HCEC 1CT (cell line): Measurements from ENCODE around the gene ARL15.
A peak's percentile ranks its signal among the peaks of the same experiment; 100 is the strongest.

Experiments
- DNase-seq: peaks from one replicate; pipeline ENCODE4 v3.0.0-alpha.2; 2017

The ARL15 gene

DNA sequence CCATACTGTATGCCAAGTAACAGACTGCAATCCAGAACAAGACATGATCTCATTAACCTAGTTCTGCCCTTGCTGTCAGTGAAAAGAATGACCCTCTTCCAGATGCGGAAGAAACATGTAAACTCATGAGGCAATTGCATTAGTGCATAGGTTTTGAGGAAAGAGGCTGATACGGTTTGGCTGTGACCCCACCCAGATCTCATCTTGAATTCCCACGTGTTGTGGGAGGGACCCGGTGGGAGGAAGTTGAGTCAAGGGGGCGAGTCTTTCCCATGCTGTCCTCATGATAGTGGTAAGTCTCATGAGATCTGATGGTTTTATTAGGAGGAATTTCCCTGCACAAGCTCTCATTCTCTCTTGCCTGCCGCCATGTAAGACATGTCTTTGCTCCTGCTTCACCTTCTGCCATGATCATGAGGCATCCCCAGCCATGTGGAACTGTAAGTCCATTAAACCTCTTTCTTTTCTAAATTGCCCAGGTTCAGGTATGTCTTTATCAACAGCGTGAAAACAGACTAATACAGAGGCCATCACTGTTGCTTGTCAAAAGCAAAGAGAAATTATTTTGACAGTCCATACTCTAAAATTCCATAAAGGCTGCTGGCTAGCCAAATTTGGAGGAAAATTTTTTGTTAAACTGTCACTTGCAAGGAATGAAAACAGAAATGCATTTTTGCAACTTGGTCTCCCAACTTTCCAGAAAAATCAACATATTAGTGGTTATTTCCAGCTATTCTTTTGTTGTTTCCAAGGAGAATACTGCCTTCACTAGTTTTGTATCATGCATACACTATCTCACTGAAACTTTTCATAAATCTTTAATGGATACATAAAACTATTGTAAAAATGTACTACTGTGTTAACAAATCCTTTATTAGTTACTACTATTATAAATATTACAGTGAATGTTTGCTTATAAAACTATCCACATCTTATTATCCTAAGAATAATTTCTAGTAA, 3.2 kb upstream of the ARL15 start:
- no peak for DNase-seq

DNA sequence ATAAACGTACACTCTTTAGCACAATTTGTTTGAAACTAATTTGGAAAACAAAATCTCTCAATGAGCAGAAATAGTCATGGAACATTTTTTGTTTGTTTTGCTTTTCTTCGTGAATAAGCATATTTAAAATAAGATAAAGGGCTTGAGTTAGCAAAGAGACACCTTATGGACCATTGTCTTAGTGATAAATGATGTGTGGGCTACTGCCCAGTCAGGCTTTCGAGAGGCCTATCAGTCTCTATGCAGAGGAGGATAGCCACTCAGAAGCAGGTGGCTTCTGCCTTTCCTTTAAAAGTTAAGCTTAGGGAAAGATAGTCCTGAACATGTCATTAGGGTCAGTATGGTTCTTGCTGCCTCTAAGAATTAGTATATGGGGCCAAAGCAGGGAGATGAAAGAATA, 2.1 kb upstream of the ARL15 start:
- DNase-seq = no peak

DNA sequence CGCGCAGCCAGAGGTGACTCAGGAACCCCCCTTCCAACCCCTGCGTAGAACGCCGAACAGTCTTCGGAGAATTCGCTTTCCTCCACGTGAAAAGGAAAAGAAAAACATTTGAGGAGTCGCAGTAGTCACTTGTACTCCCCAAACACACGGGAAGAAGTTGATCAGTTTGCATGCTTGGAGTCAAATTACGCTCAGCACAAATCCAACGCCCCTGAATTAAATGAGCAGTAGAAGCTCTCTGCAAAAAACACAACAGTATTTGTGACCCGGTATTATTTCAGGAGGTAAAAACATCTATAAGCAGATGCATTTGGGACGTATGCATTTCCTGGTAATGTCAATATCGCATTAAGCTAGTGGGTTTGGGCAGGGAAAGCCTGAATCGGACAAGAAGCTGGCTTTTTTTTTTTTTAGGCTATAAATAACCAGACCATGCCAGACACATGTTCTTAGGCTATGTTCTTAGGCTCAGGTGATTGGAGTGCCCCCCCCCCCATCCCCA, 854 bp upstream of the ARL15 start:
- DNase-seq = peak; percentile 46

DNA sequence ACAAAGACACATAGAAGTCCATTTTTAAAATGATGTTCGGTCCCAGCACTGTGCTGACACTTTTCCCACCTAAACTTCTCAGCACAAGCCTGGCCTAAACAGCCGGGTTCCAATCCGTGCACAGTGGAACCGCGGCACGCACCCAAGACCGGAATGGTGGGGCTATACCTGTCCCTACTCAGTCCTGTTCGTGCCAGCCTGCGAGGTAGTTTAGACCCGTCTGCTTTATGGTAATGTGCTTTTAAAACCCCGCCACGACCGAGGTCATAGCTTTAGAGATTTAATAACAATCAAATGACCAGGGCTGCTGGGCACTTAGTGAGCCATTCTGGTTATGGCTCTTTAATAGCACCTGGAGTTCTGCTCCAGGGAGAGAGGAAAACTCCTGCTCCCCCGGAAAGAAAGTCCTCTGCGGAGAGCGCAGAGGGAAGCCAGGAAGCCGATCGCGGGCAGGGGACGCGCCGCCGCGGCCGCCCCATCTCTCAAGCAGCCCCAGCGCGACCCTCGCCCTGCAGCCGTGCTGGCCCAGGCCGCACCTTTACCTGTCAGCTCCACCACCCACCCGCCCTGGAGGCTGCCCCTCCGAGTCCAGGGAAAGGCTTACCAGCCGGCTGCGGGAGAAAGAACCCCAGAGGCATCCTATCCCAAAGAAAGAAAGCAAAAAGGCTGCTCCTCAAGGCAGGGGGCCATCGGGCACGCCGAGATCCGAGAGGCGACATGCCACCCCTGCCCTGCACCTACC, 511 bp downstream of the ARL15 start:
- DNase-seq = peak; percentile 18

DNA sequence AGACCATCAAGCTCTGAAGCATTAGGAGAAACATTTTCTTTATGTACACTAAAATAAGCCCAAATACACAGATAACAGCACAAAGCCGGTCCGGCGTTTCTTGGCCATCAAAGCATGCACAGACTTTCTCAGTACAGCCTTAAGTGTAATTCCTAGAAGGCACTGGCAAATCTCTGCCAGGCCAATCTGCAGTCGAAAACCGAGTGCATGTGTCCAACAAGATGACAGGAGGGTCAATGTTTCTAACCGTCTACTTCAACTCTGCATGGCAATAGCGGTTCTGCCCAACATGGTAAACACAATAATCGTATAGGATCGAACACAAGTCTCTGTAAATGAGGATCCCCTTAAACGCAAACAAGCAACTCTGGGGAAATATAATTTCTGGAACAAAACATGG, 1.1 kb downstream of the ARL15 start:
- peak; percentile 9 for DNase-seq

DNA sequence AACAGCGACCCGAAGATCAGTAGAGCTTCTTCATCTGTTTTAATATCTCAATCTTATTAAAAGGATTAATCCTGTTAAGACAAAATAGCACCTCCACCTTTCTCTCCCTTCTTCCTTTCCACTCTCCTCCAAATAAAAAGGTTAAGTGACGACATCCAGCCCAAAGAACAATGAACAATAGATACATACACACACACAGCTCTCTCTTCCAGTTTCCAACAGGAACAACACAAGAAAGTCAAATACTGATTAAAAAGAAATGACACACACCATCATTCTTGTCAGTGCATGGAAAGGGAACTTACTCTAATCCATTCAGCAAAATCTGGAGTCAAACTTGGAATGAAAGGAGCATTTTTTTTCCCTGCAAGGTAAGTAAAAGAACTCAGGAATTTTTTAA, 2.8 kb downstream of the ARL15 start:
- DNase-seq = no peak

DNA sequence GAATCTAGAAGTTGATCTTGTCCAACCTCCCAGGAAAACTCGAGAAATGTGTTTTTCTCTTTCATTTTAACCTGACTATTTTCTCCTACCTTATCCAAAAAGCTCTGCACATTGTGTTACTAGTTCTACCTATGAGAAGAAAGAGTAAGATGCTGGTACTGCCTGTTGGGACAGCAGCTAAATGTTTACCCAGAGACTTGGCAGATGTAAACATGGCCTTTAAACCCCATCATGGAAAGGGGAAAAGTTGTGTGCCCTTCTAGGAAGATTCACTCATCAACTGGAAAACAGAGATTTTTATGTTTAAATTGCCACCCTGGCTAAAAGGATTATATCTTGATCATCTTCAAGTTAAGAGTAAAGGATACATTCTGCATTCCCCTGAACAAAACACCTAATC, 3.5 kb downstream of the ARL15 start:
- DNase-seq = no peak

DNA sequence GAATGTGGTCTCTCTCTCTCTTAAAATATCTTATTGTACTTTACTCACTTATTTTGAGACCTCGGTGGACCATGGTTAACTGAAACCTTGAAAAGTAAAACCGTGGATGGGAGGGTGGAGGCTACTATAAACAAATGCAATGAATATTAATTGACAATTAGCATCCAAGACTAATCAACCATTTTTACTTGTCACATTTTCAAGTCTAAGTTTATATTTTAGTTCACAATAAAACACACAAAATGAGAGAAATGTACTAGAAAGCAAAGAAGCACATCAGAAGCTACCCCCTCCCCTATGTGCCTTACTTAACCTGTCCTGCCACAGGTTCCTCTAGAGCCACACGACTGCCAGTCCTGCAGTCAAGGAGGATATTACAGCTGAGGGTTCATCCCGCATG, 4.6 kb downstream of the ARL15 start:
- no peak for DNase-seq

DNA sequence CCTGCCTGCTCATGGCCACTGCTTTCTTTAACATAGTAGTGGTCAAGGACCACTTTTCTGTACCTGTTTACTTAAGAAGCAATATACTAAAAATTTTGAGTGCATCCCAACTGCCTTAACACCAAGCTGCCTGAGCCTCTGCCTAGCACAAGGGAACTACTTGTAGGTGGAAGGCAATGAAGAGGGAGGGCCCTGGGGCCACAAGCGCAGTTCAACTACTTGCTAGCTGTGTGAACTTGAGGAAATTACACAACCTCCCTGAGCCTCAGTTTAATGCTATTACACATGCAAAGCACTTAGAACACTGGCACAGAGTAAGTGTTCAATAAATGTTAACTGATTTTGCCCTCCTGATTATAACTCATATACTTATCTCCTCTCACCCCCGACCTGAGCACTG, 6.3 kb downstream of the ARL15 start:
- DNase-seq = no peak

DNA sequence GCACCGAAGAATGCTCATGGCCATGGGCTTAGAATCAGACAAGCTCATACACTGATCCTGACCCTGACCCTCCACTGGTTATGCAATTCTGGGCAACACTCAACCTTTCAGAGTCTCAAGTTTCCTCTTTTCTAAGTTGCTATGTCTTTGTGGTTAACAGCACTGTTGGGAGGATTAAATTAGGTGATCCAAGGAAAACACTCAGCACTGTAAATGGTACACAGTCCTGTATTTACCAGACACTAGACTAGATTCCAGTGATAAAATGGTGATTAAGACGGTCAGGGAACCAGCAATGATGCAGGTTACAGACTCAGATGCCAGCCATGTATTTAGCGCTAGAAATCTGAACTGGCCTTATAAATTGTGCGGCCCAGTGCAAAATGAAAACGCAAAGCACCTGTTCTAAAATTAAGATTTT, 8.1 kb downstream of the ARL15 start:
- DNase-seq = peak; percentile 61

DNA sequence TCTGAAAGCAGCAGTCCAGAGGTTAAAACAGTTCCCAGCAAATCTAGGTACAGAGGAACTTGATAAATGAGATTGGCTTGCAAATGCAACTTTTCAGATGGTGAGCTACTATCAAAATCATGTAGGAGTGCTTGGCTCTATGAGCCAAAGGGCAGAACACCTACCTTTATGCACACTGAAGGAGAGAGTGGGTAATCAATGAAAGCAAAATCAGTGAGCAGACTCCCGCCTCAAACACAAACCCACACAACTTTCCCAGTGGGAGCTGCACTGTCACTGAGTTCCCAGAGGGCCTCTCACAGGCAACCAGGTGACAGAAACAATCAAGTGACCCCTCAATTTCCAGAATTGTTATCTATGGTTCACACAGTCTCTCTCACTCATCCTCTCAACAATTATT, 8.5 kb downstream of the ARL15 start:
- DNase-seq = no peak

DNA sequence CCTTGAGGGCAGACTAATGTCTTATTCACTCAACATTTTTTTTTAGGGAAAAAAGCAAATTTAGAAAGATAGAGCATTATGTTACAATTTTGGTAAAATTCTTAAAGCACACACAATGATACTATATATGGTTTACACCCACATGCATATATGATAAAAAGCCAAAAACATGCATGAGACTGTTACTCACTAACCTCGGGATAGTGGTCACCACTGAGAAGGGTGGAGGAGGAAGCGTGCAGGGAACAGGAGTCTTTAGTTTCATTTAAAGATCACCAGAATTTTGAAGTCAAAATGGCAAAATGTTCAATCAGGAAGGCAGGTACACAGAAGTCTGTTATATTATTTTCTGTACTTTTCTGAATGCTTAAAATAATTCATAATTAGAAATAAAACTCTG, 9.2 kb downstream of the ARL15 start:
- DNase-seq = peak; percentile 51

DNA sequence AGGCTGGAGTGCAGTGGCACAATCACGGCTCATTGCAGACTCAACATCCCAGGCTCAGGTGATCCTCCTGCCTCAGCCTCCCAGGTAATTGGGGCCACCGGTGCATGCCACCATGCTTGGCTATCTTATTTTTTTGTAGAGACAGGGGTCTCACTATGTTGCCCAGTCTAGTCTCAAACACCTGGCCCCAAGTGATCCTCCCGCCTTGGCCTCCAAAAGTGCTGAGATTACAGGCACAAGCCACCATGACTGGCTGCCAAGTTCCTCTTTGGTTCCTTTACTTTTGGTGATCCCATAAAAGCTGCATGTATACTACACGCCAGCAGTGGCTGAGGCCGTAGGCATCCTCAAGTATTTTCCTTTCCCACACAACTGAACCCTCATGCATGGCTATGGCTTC, 11.4 kb downstream of the ARL15 start:
- DNase-seq = no peak

DNA sequence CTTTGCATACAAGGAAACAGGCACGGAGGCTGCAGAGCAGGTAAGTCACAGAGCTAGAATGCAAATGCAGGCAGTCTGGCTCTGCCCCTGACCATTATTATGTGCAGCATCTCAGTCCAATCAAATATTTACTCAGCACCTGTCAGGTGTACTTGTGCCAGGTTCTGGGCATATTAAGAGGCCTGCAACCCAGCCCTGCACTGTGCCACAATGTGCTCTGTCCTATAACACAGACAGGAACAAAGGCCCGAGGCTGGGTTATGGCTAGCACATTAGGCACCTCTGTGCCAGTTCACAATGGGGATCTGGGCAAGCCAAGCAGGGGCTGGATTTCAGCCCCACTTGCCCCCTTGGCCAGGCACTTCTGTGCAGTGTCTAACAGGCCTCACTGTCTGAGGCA, 14.0 kb downstream of the ARL15 start:
- DNase-seq = no peak

DNA sequence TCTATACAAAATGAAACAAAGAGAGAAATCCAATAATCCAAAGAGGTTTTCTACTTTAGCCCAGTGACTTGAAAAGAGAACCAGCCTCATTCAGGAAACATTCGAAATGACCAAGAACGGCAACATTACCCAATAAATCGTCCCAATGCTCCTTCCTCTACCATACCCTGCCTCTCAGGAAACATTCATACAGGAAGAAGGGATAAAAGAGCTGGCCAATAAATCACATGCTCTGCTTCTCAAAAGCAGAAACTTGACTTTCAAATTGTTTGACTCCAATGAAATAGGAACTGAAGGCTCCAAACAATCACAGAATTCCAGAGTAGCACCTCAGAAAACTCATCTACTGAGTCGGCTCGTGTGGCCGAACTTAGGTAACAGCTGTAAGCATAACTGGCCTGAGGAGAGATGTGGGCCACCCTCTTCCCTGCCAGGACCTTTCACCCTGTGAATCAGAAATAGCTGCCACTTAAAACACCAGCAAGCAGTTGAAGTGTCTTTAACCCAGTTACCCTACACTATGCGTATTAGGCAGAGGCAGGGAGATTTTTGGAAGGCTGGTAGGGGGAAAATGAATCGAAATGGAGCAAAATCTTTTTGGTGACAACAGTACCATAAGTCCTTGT, 14.6 kb downstream of the ARL15 start:
- no peak for DNase-seq

DNA sequence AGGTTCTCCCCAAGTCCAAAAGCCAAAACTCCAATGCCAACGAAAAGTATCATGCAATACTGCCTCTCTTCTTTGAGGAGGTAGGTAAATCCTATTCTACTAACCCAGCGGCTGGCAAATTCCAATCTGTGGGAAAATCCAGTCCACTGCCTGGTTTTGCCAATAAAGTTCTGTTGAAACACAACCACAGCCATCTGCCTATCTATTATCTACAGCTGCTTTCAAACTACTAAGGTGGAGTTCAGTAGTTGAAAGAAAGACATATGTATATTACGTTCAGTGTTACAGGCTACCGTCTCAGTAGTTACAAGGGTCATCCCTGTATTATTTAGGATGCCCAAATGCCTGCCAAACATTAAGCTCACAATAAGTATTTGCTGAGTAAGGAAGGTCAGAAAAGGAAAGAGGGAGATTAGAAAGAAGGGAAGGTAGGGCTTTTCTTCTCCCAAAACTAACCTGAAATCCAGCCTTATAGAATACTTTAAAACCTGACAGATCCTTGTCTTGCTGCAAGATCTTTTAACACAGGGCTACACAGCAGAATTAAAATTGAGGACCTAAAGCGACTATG, 16.2 kb downstream of the ARL15 start:
- no peak for DNase-seq

DNA sequence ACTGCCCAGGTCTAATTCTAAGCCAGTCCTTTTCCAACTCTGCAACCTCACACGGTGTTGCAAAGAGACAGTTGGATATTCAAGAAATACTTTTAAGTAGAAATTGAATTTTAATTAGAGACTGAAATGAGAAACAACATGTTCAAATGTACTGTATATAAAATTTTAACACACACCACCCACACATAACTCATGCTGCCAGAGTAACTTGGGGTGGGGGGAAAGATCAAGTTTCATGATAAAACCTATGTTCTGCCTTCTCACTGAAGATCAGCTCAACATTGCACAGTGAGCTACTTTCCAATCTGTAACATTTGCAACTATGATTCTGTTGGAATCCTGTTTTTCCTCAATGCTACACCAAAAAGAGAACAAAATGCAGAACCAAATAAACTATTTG, 17.5 kb downstream of the ARL15 start:
- no peak for DNase-seq

DNA sequence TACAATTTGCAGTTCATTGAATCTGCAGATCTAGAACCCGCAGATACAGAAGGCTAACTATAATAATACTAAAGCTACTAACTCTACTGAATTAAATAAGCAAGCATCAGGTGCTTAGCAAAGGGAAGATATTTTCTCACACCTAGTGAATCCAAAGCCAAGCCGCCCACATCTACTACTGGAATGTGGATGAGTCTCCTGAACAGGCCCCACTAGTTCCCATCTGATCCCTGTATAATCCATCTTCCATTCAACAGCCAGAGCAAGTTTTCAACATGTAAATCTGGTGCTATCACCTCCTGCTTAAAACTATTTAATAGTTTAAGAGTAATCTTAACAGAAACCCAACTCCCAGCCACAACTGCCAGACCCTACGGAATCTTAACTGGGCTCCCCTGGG, 18.9 kb downstream of the ARL15 start:
- DNase-seq = no peak

DNA sequence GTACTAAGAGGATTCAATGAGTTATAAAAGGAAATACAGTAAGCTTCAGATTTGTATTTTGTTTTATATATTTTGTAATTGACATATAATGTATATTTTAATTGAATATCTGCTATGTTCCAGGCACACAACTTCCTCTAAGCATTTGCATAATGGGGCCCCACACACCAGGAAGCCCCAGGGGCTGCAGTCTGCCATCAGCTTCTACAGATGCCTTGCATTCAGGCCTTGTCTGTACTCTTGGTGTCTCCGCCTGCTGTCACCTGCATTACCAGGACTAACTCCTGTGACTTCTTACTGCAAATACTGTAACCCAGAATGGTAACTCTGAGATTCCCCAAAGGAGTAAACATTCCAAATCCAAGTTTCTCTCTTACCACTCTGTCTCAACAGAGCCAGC, 20.6 kb downstream of the ARL15 start:
- DNase-seq = no peak

DNA sequence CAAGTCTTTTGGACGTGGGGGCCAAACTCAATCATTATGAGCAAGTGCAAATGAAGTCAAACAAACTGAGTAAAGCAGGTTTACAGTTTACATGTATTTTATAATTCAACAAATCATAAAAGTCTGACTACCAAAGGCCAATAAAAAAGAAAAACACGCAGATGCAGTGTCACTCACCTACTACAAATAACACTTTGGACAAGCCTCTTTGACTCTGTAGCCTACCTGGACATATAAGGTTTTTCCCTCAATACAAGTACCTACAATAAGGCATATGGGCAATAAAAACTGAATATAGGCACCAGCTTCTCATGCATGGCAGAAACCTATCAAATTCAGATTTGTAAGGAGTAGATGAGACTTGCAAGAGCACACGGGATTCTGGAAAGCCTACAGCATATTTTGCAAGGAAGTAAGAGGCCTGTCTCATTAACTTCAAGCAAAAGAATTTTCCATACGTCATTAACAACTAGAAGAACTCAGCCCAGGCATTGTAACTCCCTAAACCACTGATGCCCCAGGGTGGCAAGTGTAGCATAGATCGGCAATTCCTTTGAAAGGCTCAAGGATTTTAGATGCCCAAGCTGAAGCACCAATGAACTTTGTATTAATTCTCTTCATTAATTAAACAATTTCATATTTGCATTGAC, 21.7 kb downstream of the ARL15 start:
- DNase-seq = no peak

DNA sequence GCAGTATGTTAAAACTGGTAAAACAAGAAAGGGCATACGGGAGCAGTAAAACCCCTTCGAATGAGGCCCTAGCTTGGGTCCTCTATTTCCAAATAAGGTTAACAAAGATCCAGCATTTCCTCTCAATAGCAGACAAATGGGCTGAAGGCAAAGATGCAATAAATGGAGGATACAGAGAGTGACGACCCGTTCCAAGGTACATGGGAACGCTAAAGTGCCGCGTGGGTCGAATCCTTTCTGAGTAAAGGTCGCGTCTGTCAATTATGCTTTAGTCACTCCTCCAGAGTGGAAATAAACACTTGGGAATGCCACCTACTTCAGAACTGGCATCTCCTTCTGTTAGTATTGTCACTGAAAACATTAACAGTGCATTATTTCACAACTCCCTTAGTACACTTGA, 24.7 kb downstream of the ARL15 start:
- no peak for DNase-seq

DNA sequence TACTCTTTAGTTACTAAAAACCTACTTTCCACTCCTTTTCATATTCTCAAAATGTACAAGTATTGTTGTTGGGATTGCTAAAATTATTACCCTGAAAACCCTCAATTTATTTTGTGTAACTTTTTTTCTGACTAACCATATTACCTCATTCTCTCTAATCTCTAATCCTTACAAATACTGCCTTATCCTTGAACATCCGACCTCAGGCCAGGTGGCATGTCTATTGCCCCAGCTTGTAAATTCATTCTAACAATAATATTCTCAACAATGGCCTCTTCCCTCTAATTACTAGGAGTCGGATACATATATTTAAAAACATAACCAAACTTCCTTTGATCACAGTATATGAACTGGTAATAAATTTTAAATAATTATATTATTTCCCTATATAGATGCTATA, 25.8 kb downstream of the ARL15 start:
- DNase-seq = no peak

DNA sequence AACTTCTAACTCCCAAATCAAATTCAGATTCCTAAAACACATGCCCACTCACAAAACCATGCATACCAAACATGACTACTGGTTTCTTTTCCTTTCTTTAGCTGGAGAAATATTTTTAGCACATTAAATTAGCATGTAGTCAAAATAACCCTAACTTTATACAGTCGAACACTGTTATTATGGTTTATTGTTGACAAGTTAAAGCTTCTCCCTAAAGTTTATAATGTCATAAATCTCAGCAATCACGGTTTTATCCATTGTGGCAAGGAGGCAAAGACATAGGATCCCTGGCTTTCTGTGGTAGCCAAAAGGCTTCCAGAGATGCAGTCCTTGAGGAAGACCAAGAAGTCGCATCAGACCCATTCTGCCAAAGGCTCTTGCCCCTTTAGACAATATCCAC, 27.5 kb downstream of the ARL15 start:
- DNase-seq = no peak
